Coronary artery (tissue), 2 donors: ENCODE results near the gene AIP.

Experiments used
- DNase-seq: peaks from one replicate; pipeline ENCODE4 v3.0.0-alpha.2; 2017; ENCODE audit warnings: low spot score
- H3K27ac ChIP-seq, 2 donors: fragments of 200-600 bp; sonication (generic); one replicate each; pipeline ENCODE4 v1.5.1; 2016 to 2019
- H3K4me3 ChIP-seq: fragments of 200-600 bp; sonication (generic); 2 replicates; pipeline ENCODE4 v1.5.1; 2016; ENCODE audit warnings: mild to moderate bottlenecking, moderate library complexity
- CTCF ChIP-seq: fragments of 200-600 bp; sonication (generic); IDR thresholded peaks from one replicate; pipeline ENCODE4 v1.5.1; 2019; ENCODE audit warnings: antibody characterized with exemption

AIP gene

GRCh38 chr11:67492801-67493547, 10.1 kb downstream of the AIP start:
- no peak for TF ChIP-seq CTCF
- DNase-seq, result no peak
- Histone ChIP-seq H3K27ac (no peak overlapping the region), H3K4me3 (no peak overlapping the region)

GRCh38 chr11:67493548-67494370, 10.9 kb downstream of the AIP start:
- no peak overlapping the region for H3K27ac ChIP-seq
- TF ChIP-seq CTCF, result no peak
- DNase-seq, result no peak

GRCh38 chr11:67494371-67495233, 11.8 kb downstream of the AIP start:
- no peak for TF ChIP-seq CTCF
- DNase-seq, result no peak
- no peak overlapping the region for H3K27ac ChIP-seq
- no peak overlapping the region for H3K4me3 ChIP-seq

More at GRCh38 chr11:67493548-67494370, 10.9 kb downstream of the AIP start:
- H3K4me3 ChIP-seq, result no peak overlapping the region

- no peak for TF ChIP-seq CTCF
- Histone ChIP-seq H3K27ac (no peak overlapping the region), H3K4me3 (no peak overlapping the region)
- DNase-seq, result no peak
Observed at GRCh38 chr11:67495234-67496005, 12.6 kb downstream of the AIP start.

- DNase-seq, result no peak
- TF ChIP-seq CTCF, result no peak
- Histone ChIP-seq H3K27ac (no peak overlapping the region), H3K4me3 (no peak overlapping the region)
Observed at GRCh38 chr11:67496113-67496512, 13.3 kb downstream of the AIP start.

- DNase-seq, result no peak
- TF ChIP-seq CTCF, result no peak
- no peak overlapping the region for H3K27ac ChIP-seq
- no peak overlapping the region for H3K4me3 ChIP-seq
Observed at GRCh38 chr11:67497656-67498291, 14.9 kb downstream of the AIP start.
